Left ventricle myocardium inferior (tissue), 1 donor: ENCODE results near the gene FRMD6. TPM values are rescaled to one million over a fixed set of nuclear protein-coding genes. Genes with fewer than 3 reads are reported as not detected.
"Not testable (repeated sequence)": the region's sequence is repeated elsewhere in the genome, so short reads cannot be mapped to it uniquely, and the experiment has no call there.

ENCODE experiments used
- DNase-seq: peaks from one replicate; pipeline ENCODE4 v3.0.0-alpha.2; 2020
- H3K27ac ChIP-seq: fragments of 200-600 bp; replicated peaks from 2 replicates; pipeline ENCODE4 v1.8.0; 2021
- H3K27me3 ChIP-seq: fragments of 200-600 bp; 2 replicates; pipeline ENCODE4 v1.8.0; 2021; ENCODE audit warnings: low read depth
- H3K36me3 ChIP-seq: fragments of 200-600 bp; 2 replicates; pipeline ENCODE4 v1.8.0; 2021
- H3K4me1 ChIP-seq: fragments of 200-600 bp; 2 replicates; pipeline ENCODE4 v1.8.0; 2021
- H3K4me3 ChIP-seq: fragments of 200-600 bp; 2 replicates; pipeline ENCODE4 v1.8.0; 2021; ENCODE audit warnings: mild to moderate bottlenecking, moderate library complexity
- H3K9me3 ChIP-seq: fragments of 200-600 bp; replicated peaks from 2 replicates; pipeline ENCODE4 v1.8.0; 2021
- CTCF ChIP-seq: fragments of 200-600 bp; IDR thresholded peaks from 2 replicates; pipeline ENCODE4 v1.8.0; 2021; ENCODE audit warnings: antibody characterized with exemption, mild to moderate bottlenecking, borderline replicate concordance
- intact Hi-C: fragments of 100-400 bp; cut with micrococcal nuclease; formaldehyde crosslinking; loops from one replicate; pipeline ENCODE4 v1.11.0; 2022
- total RNA-seq: library from RNA; stranded (reverse); fragmentation: NEBNext Ultra II Directional; extraction: Animal tissue kit (Norgen Biotek cat#: 25700); gene quantifications from one replicate; pipeline ENCODE4 v1.2.1, GENCODE V29; 2021
- donor health status: DM: no; HTN: yes; CAD: no; lungs with severe emphysema.

Gene FRMD6
- total RNA-seq, 1 donor from 2014 or later = 7.7 TPM

GRCh38 chr14:51744372-51745130 lies 92.8 kb downstream of the FRMD6 start:
- no peak for DNase-seq
- H3K27me3 ChIP-seq = peaks cover 4% of the 10 kb centered on the region
- H3K4me3 ChIP-seq = no peak overlapping the region
- no peaks in the 10 kb centered on the region for H3K4me1 ChIP-seq
- H3K36me3 ChIP-seq = no peaks in the 10 kb centered on the region
- intact Hi-C loops = no loop called here
- no peaks in the 10 kb centered on the region for H3K9me3 ChIP-seq
- H3K27ac ChIP-seq = no peak overlapping the region
- TF ChIP-seq CTCF = no peak

- H3K9me3 ChIP-seq, H3K4me3 ChIP-seq, H3K27me3 ChIP-seq, DNase-seq, H3K4me1 ChIP-seq, H3K27ac ChIP-seq, intact Hi-C loops, H3K36me3 ChIP-seq: not testable (repeated sequence)
Measured at GRCh38 chr14:51746823-51747222, 95.1 kb downstream of the FRMD6 start.

- no peak for DNase-seq
- Histone ChIP-seq H3K27me3 (no peaks in the 10 kb centered on the region), H3K9me3 (no peaks in the 10 kb centered on the region), H3K4me1 (no peaks in the 10 kb centered on the region), H3K4me3 (no peak overlapping the region), H3K27ac (no peak overlapping the region), H3K36me3 (no peaks in the 10 kb centered on the region)
- TF ChIP-seq CTCF = no peak
- intact Hi-C loops = no loop called here
Measured at GRCh38 chr14:51750542-51750941, 98.8 kb downstream of the FRMD6 start.

- intact Hi-C loops, H3K9me3 ChIP-seq, H3K36me3 ChIP-seq: not testable (repeated sequence)
Measured at GRCh38 chr14:51751611-51752345, 100.1 kb downstream of the FRMD6 start.

GRCh38 chr14:51757756-51758155 lies 106.0 kb downstream of the FRMD6 start:
- H3K4me3 ChIP-seq, intact Hi-C loops, H3K36me3 ChIP-seq, H3K4me1 ChIP-seq, H3K27ac ChIP-seq, H3K9me3 ChIP-seq, H3K27me3 ChIP-seq, DNase-seq: not testable (repeated sequence)

More at GRCh38 chr14:51751611-51752345, 100.1 kb downstream of the FRMD6 start:
- not testable (repeated sequence) for H3K27ac ChIP-seq, H3K4me1 ChIP-seq, H3K4me3 ChIP-seq, H3K27me3 ChIP-seq, DNase-seq

GRCh38 chr14:51759950-51760349 lies 108.2 kb downstream of the FRMD6 start:
- H3K27me3 ChIP-seq = peaks cover 13% of the 10 kb centered on the region
- no peak overlapping the region for H3K27ac ChIP-seq
- intact Hi-C loops = no loop called here
- no peak for TF ChIP-seq CTCF
- DNase-seq = no peak
- H3K4me1 ChIP-seq = no peaks in the 10 kb centered on the region
- H3K36me3 ChIP-seq = no peaks in the 10 kb centered on the region
- H3K9me3 ChIP-seq = no peaks in the 10 kb centered on the region
- H3K4me3 ChIP-seq = no peak overlapping the region

- H3K9me3 ChIP-seq, H3K27me3 ChIP-seq, H3K4me1 ChIP-seq, H3K4me3 ChIP-seq, DNase-seq, H3K27ac ChIP-seq, intact Hi-C loops, H3K36me3 ChIP-seq: not testable (repeated sequence)
Measured at GRCh38 chr14:51765726-51766125, 114.0 kb downstream of the FRMD6 start.

- H3K36me3 ChIP-seq, H3K27ac ChIP-seq, DNase-seq, intact Hi-C loops, H3K4me1 ChIP-seq, H3K4me3 ChIP-seq, H3K27me3 ChIP-seq, H3K9me3 ChIP-seq: not testable (repeated sequence)
Measured at GRCh38 chr14:51766586-51766985, 114.9 kb downstream of the FRMD6 start.

- H3K27ac ChIP-seq, H3K36me3 ChIP-seq, intact Hi-C loops, H3K9me3 ChIP-seq, H3K4me3 ChIP-seq, H3K4me1 ChIP-seq, DNase-seq: not testable (repeated sequence)
- H3K27me3 ChIP-seq = peaks cover 15% of the 10 kb centered on the region
Measured at GRCh38 chr14:51769261-51769660, 117.6 kb downstream of the FRMD6 start.
